HK-2 (cell line): ENCODE results near the gene TMEM145.
"Not testable (repeated sequence)": the region's sequence is repeated elsewhere in the genome, so short reads cannot be mapped to it uniquely, and the experiment has no call there.

Experiments used
- DNase-seq: peaks from one replicate; pipeline ENCODE4 v3.0.0-alpha.2; 2018; ENCODE audit not compliant: unreplicated experiment

TMEM145 gene

GRCh38 chr19:42313840-42314755, 989 bp downstream of the TMEM145 start:
- no peak for DNase-seq

- DNase-seq = no peak
These were observed 1.9 kb downstream of the TMEM145 start for GRCh38 chr19:42315024-42315423.

- DNase-seq = no peak
These were observed 3.4 kb downstream of the TMEM145 start for GRCh38 chr19:42316223-42317211.

- no peak for DNase-seq
These were observed 4.4 kb downstream of the TMEM145 start for GRCh38 chr19:42317535-42317934.

- DNase-seq = no peak
These were observed 9.2 kb downstream of the TMEM145 start for GRCh38 chr19:42322305-42322704.

GRCh38 chr19:42323473-42323851, 10.4 kb downstream of the TMEM145 start:
- DNase-seq = no peak

GRCh38 chr19:42323852-42324654, 10.9 kb downstream of the TMEM145 start:
- no peak for DNase-seq

GRCh38 chr19:42324655-42325307, 11.7 kb downstream of the TMEM145 start:
- no peak for DNase-seq

GRCh38 chr19:42325308-42325895, 12.3 kb downstream of the TMEM145 start, which contains the start of gene MEGF8:
TSS of gene MEGF8 (plus strand) at chr19:42325635. CDS start at chr19:42326244, 609 bp downstream.
- peak; percentile 96 for DNase-seq

- DNase-seq = peak; percentile 37
These were observed 13.0 kb downstream of the TMEM145 start for GRCh38 chr19:42325896-42326771.

GRCh38 chr19:42326969-42327368, 13.9 kb downstream of the TMEM145 start:
- no peak for DNase-seq

- DNase-seq = no peak
These were observed 14.3 kb downstream of the TMEM145 start for GRCh38 chr19:42327381-42327780.

GRCh38 chr19:42328106-42328505, 15.0 kb downstream of the TMEM145 start:
- DNase-seq = no peak

- no peak for DNase-seq
These were observed 15.7 kb downstream of the TMEM145 start for GRCh38 chr19:42328854-42329253.

- no peak for DNase-seq
These were observed 17.2 kb downstream of the TMEM145 start for GRCh38 chr19:42330241-42330711.

- DNase-seq = not testable (repeated sequence)
These were observed 18.2 kb downstream of the TMEM145 start for GRCh38 chr19:42331333-42331732.

GRCh38 chr19:42332059-42332458, 18.9 kb downstream of the TMEM145 start:
- no peak for DNase-seq

- DNase-seq = no peak
These were observed 19.9 kb downstream of the TMEM145 start for GRCh38 chr19:42333018-42333417.

- no peak for DNase-seq
These were observed 21.0 kb downstream of the TMEM145 start for GRCh38 chr19:42333975-42334696.
